Rectal smooth muscle tissue (tissue), 1 donor: ENCODE results near the gene IGSF8.

Source experiments
- H3K27ac ChIP-seq: one replicate; pipeline ENCODE4 v1.7.0; 2013; ENCODE audit warnings: low read depth, low read length, inconsistent platforms
- H3K27me3 ChIP-seq: one replicate; pipeline ENCODE4 v1.7.0; 2013; ENCODE audit warnings: low read length; ENCODE audit not compliant: control insufficient read depth, insufficient read depth
- H3K36me3 ChIP-seq: one replicate; pipeline ENCODE4 v1.7.0; 2013; ENCODE audit warnings: low read length; ENCODE audit not compliant: control insufficient read depth, insufficient read depth
- H3K4me1 ChIP-seq: one replicate; pipeline ENCODE4 v1.7.0; 2013; ENCODE audit warnings: low read length; ENCODE audit not compliant: control insufficient read depth, insufficient read depth
- H3K4me3 ChIP-seq: one replicate; pipeline ENCODE4 v1.7.0; 2013; ENCODE audit warnings: low read length
- H3K9ac ChIP-seq: one replicate; pipeline ENCODE4 v1.7.0; 2013; ENCODE audit warnings: low read length

IGSF8 gene

GRCh38 chr1:160097151-160097910 lies 1.1 kb downstream of the IGSF8 start:
- Histone ChIP-seq H3K27ac (no peak overlapping the region), H3K4me3 (peak overlapping the region; percentile 79), H3K27me3 (no peaks in the 10 kb centered on the region), H3K4me1 (peaks cover 24% of the 10 kb centered on the region), H3K9ac (peak overlapping the region; percentile 83), H3K36me3 (peaks cover 9% of the 10 kb centered on the region)

- Histone ChIP-seq H3K9ac (no peak overlapping the region), H3K27me3 (no peaks in the 10 kb centered on the region), H3K27ac (no peak overlapping the region), H3K4me3 (peak overlapping the region; percentile 79), H3K4me1 (peaks cover 16% of the 10 kb centered on the region), H3K36me3 (peaks cover 14% of the 10 kb centered on the region)
These were observed 1.9 kb downstream of the IGSF8 start for GRCh38 chr1:160096274-160097116.

- Histone ChIP-seq H3K27ac (no peak overlapping the region), H3K4me3 (no peak overlapping the region), H3K36me3 (peaks cover 14% of the 10 kb centered on the region), H3K9ac (no peak overlapping the region), H3K4me1 (peaks cover 11% of the 10 kb centered on the region), H3K27me3 (no peaks in the 10 kb centered on the region)
These were observed 2.9 kb downstream of the IGSF8 start for GRCh38 chr1:160095382-160096105.

- Histone ChIP-seq H3K4me3 (no peak overlapping the region), H3K27me3 (no peaks in the 10 kb centered on the region)
These were observed 3.6 kb downstream of the IGSF8 start for GRCh38 chr1:160094806-160095205.

GRCh38 chr1:160094291-160094625 lies 4.2 kb downstream of the IGSF8 start:
- no peak overlapping the region for H3K27ac ChIP-seq
- H3K27me3 ChIP-seq = no peaks in the 10 kb centered on the region
- peaks cover 23% of the 10 kb centered on the region for H3K36me3 ChIP-seq
- H3K9ac ChIP-seq = no peak overlapping the region
- no peak overlapping the region for H3K4me3 ChIP-seq
- peaks cover 7% of the 10 kb centered on the region for H3K4me1 ChIP-seq

More at GRCh38 chr1:160094806-160095205, 3.6 kb downstream of the IGSF8 start:
- Histone ChIP-seq H3K4me1 (peaks cover 11% of the 10 kb centered on the region), H3K36me3 (peaks cover 19% of the 10 kb centered on the region), H3K27ac (no peak overlapping the region), H3K9ac (no peak overlapping the region)

GRCh38 chr1:160093624-160094290 lies 4.7 kb downstream of the IGSF8 start:
- Histone ChIP-seq H3K27ac (no peak overlapping the region), H3K36me3 (peaks cover 23% of the 10 kb centered on the region)

GRCh38 chr1:160093069-160093395 lies 5.4 kb downstream of the IGSF8 start:
- H3K36me3 ChIP-seq = peaks cover 23% of the 10 kb centered on the region

More at GRCh38 chr1:160093624-160094290, 4.7 kb downstream of the IGSF8 start:
- H3K4me1 ChIP-seq = peaks cover 5% of the 10 kb centered on the region
- H3K9ac ChIP-seq = no peak overlapping the region
- H3K27me3 ChIP-seq = no peaks in the 10 kb centered on the region
- H3K4me3 ChIP-seq = no peak overlapping the region

GRCh38 chr1:160092366-160093068 lies 5.9 kb downstream of the IGSF8 start:
- peaks cover 3% of the 10 kb centered on the region for H3K4me1 ChIP-seq
- H3K27me3 ChIP-seq = no peaks in the 10 kb centered on the region
- no peak overlapping the region for H3K27ac ChIP-seq
- peaks cover 23% of the 10 kb centered on the region for H3K36me3 ChIP-seq
- no peak overlapping the region for H3K4me3 ChIP-seq
- no peak overlapping the region for H3K9ac ChIP-seq

More at GRCh38 chr1:160093069-160093395, 5.4 kb downstream of the IGSF8 start:
- Histone ChIP-seq H3K9ac (no peak overlapping the region), H3K27ac (no peak overlapping the region), H3K4me1 (peaks cover 5% of the 10 kb centered on the region), H3K4me3 (no peak overlapping the region), H3K27me3 (no peaks in the 10 kb centered on the region)

GRCh38 chr1:160091666-160092223 lies 6.7 kb downstream of the IGSF8 start:
- no peak overlapping the region for H3K9ac ChIP-seq
- H3K4me1 ChIP-seq = no peaks in the 10 kb centered on the region
- no peaks in the 10 kb centered on the region for H3K27me3 ChIP-seq
- H3K36me3 ChIP-seq = peaks cover 23% of the 10 kb centered on the region
- H3K4me3 ChIP-seq = no peak overlapping the region
- H3K27ac ChIP-seq = no peak overlapping the region

GRCh38 chr1:160090760-160091159 lies 7.7 kb downstream of the IGSF8 start:
- no peaks in the 10 kb centered on the region for H3K4me1 ChIP-seq
- peaks cover 23% of the 10 kb centered on the region for H3K36me3 ChIP-seq
- no peaks in the 10 kb centered on the region for H3K27me3 ChIP-seq
- no peak overlapping the region for H3K9ac ChIP-seq
- H3K27ac ChIP-seq = no peak overlapping the region
- H3K4me3 ChIP-seq = no peak overlapping the region

- no peaks in the 10 kb centered on the region for H3K4me1 ChIP-seq
- peaks cover 23% of the 10 kb centered on the region for H3K36me3 ChIP-seq
- no peaks in the 10 kb centered on the region for H3K27me3 ChIP-seq
- H3K4me3 ChIP-seq = no peak overlapping the region
- H3K9ac ChIP-seq = no peak overlapping the region
- no peak overlapping the region for H3K27ac ChIP-seq
These were observed 8.5 kb downstream of the IGSF8 start for GRCh38 chr1:160089883-160090282.
